Measurements from ENCODE around the gene NPAS3.

GRCh38 chr14:33063521-33063920, 124.8 kb downstream of the NPAS3 start:
- TF ChIP-seq CTCF (IDR thresholded peaks at IDR 0.05) (no peak), POLR2A (IDR thresholded peaks at IDR 0.05) (no peak)

Data from uterus (tissue), 2 donors.